ENCODE measurements around the gene SLC45A1. TPM values are rescaled to one million over a fixed set of nuclear protein-coding genes. Genes with fewer than 3 reads are reported as not detected.

SLC45A1 gene
- total RNA-seq, 1 donor from 2014 or later, result 2.5 TPM

- peaks cover 3% of the 10 kb centered on the region for H3K36me3 Mint-ChIP-seq (ENCODE audit: low read depth)
- DNase-seq (ENCODE audit: low read depth, low spot score), result no peak
- H3K4me3 Mint-ChIP-seq, result peak overlapping the region; percentile 52
- no peak for TF ChIP-seq CTCF (conservative IDR thresholded peaks at IDR 0.05)
- H3K9me3 Mint-ChIP-seq, result no peaks in the 10 kb centered on the region
- peaks cover 88% of the 10 kb centered on the region for H3K4me1 Mint-ChIP-seq
- H3K27ac Mint-ChIP-seq (ENCODE audit: unreplicated experiment), result peak overlapping the region; percentile 44
- no peaks in the 10 kb centered on the region for H3K27me3 Mint-ChIP-seq (ENCODE audit: low read depth)
Measured at GRCh38 chr1:8370046-8370881, 52.4 kb downstream of the SLC45A1 start.

- TF ChIP-seq CTCF (conservative IDR thresholded peaks at IDR 0.05), result no peak
- H3K27me3 Mint-ChIP-seq (ENCODE audit: low read depth), result no peaks in the 10 kb centered on the region
- no peaks in the 10 kb centered on the region for H3K36me3 Mint-ChIP-seq (ENCODE audit: low read depth)
- no peaks in the 10 kb centered on the region for H3K9me3 Mint-ChIP-seq
- no peak overlapping the region for H3K4me3 Mint-ChIP-seq
- DNase-seq (ENCODE audit: low read depth, low spot score), result no peak
- H3K4me1 Mint-ChIP-seq, result peaks cover 88% of the 10 kb centered on the region
- H3K27ac Mint-ChIP-seq (ENCODE audit: unreplicated experiment), result peak overlapping the region; percentile 70
Measured at GRCh38 chr1:8370905-8371315, 53.0 kb downstream of the SLC45A1 start.

- DNase-seq (ENCODE audit: low read depth, low spot score), result no peak
- H3K9me3 Mint-ChIP-seq, result no peaks in the 10 kb centered on the region
- peaks cover 82% of the 10 kb centered on the region for H3K4me1 Mint-ChIP-seq
Measured at GRCh38 chr1:8371372-8371991, 53.6 kb downstream of the SLC45A1 start.

GRCh38 chr1:8373125-8373524 is 55.2 kb downstream of the SLC45A1 start:
- Mint-ChIP-seq H3K4me1 (peaks cover 73% of the 10 kb centered on the region), H3K36me3 (ENCODE audit: low read depth) (no peaks in the 10 kb centered on the region), H3K9me3 (no peaks in the 10 kb centered on the region), H3K4me3 (peak overlapping the region; percentile 1), H3K27me3 (ENCODE audit: low read depth) (no peaks in the 10 kb centered on the region), H3K27ac (ENCODE audit: unreplicated experiment) (no peak overlapping the region)
- no peak for TF ChIP-seq CTCF (conservative IDR thresholded peaks at IDR 0.05)
- DNase-seq (ENCODE audit: low read depth, low spot score), result no peak

More at GRCh38 chr1:8371372-8371991, 53.6 kb downstream of the SLC45A1 start:
- Mint-ChIP-seq H3K4me3 (no peak overlapping the region), H3K27ac (ENCODE audit: unreplicated experiment) (peak overlapping the region; percentile 58), H3K36me3 (ENCODE audit: low read depth) (no peaks in the 10 kb centered on the region), H3K27me3 (ENCODE audit: low read depth) (no peaks in the 10 kb centered on the region)
- no peak for TF ChIP-seq CTCF (conservative IDR thresholded peaks at IDR 0.05)

GRCh38 chr1:8373581-8374241 is 55.8 kb downstream of the SLC45A1 start:
- Mint-ChIP-seq H3K27ac (ENCODE audit: unreplicated experiment) (peak overlapping the region; percentile 69), H3K4me1 (peaks cover 76% of the 10 kb centered on the region), H3K36me3 (ENCODE audit: low read depth) (peaks cover 1% of the 10 kb centered on the region), H3K9me3 (no peaks in the 10 kb centered on the region), H3K4me3 (peak overlapping the region; percentile 43), H3K27me3 (ENCODE audit: low read depth) (no peaks in the 10 kb centered on the region)
- no peak for DNase-seq (ENCODE audit: low read depth, low spot score)
- no peak for TF ChIP-seq CTCF (conservative IDR thresholded peaks at IDR 0.05)
